Nephron (organoid): ENCODE measurements around the gene TCEAL4.

ENCODE experiments used
- H3K27ac Mint-ChIP-seq, 3 experiments: 2 replicates each; pipeline ENCODE4 v1.8.0; 2020; ENCODE audit warnings: mixed read lengths in 3 of 3, mild to moderate bottlenecking in 2 of 3, moderate library complexity in 1 of 3
- H3K27me3 Mint-ChIP-seq: 2 replicates; pipeline ENCODE4 v1.8.0; 2021; ENCODE audit warnings: low read depth, mild to moderate bottlenecking, moderate library complexity, mixed read lengths
- H3K36me3 Mint-ChIP-seq: 2 replicates; pipeline ENCODE4 v1.8.0; 2020; ENCODE audit warnings: low read depth, mixed read lengths
- H3K4me1 Mint-ChIP-seq: 2 replicates; pipeline ENCODE4 v1.8.0; 2020; ENCODE audit warnings: mixed read lengths
- H3K4me3 Mint-ChIP-seq, 3 experiments: 2 replicates each; pipeline ENCODE4 v1.8.0; 2020; ENCODE audit warnings: mild to moderate bottlenecking in 3 of 3, mixed read lengths in 3 of 3, moderate library complexity in 2 of 3
- H3K9me3 Mint-ChIP-seq: 2 replicates; pipeline ENCODE4 v1.8.0; 2020; ENCODE audit warnings: mixed read lengths
- CTCF ChIP-seq, 3 experiments: fragments of 200-600 bp; sonication (generic); IDR thresholded peaks; one replicate each; pipeline ENCODE4 v1.5.0; 2021; ENCODE audit warnings: antibody characterized with exemption in 3 of 3; ENCODE audit not compliant: unreplicated experiment in 3 of 3

TCEAL4 gene

GRCh38 chrX:103554687-103555424 lies 30.5 kb upstream of the TCEAL4 start:
- Mint-ChIP-seq H3K27ac (peak overlapping the region; percentile 71 to 83 (median 82)), H3K27me3 (peaks cover 3% of the 10 kb centered on the region), H3K9me3 (peaks cover 3% of the 10 kb centered on the region), H3K4me1 (peaks cover 5% of the 10 kb centered on the region), H3K36me3 (no peaks in the 10 kb centered on the region), H3K4me3 (peak overlapping the region; percentile 87 to 95 (median 93))
- TF ChIP-seq CTCF (IDR thresholded peaks at IDR 0.05; ENCODE audit: unreplicated experiment in 3 of 3), result no peak

GRCh38 chrX:103556963-103557612 lies 28.2 kb upstream of the TCEAL4 start:
- no peaks in the 10 kb centered on the region for H3K36me3 Mint-ChIP-seq
- H3K9me3 Mint-ChIP-seq, result no peaks in the 10 kb centered on the region
- no peak for TF ChIP-seq CTCF (IDR thresholded peaks at IDR 0.05; ENCODE audit: unreplicated experiment in 3 of 3)
- H3K4me3 Mint-ChIP-seq, result no peak overlapping the region
- H3K27ac Mint-ChIP-seq, result no peak overlapping the region
- peaks cover 8% of the 10 kb centered on the region for H3K27me3 Mint-ChIP-seq
- H3K4me1 Mint-ChIP-seq, result peaks cover 5% of the 10 kb centered on the region

GRCh38 chrX:103560256-103560655 lies 25.1 kb upstream of the TCEAL4 start:
- Mint-ChIP-seq H3K4me1 (no peaks in the 10 kb centered on the region), H3K36me3 (no peaks in the 10 kb centered on the region), H3K27ac (no peak overlapping the region), H3K27me3 (peaks cover 5% of the 10 kb centered on the region), H3K9me3 (no peaks in the 10 kb centered on the region), H3K4me3 (no peak overlapping the region)
- TF ChIP-seq CTCF (IDR thresholded peaks at IDR 0.05; ENCODE audit: unreplicated experiment in 3 of 3), result no peak

GRCh38 chrX:103562801-103563200 lies 22.5 kb upstream of the TCEAL4 start:
- Mint-ChIP-seq H3K4me3 (no peak overlapping the region), H3K4me1 (no peaks in the 10 kb centered on the region), H3K27ac (no peak overlapping the region), H3K36me3 (no peaks in the 10 kb centered on the region), H3K9me3 (no peaks in the 10 kb centered on the region), H3K27me3 (peaks cover 5% of the 10 kb centered on the region)
- no peak for TF ChIP-seq CTCF (IDR thresholded peaks at IDR 0.05; ENCODE audit: unreplicated experiment in 3 of 3)

- no peaks in the 10 kb centered on the region for H3K36me3 Mint-ChIP-seq
- TF ChIP-seq CTCF (IDR thresholded peaks at IDR 0.05; ENCODE audit: unreplicated experiment in 3 of 3), result no peak
- no peak overlapping the region for H3K27ac Mint-ChIP-seq
- H3K9me3 Mint-ChIP-seq, result no peaks in the 10 kb centered on the region
- no peaks in the 10 kb centered on the region for H3K4me1 Mint-ChIP-seq
- H3K4me3 Mint-ChIP-seq, result no peak overlapping the region
- peaks cover 5% of the 10 kb centered on the region for H3K27me3 Mint-ChIP-seq
Measured at GRCh38 chrX:103565197-103565596, 20.1 kb upstream of the TCEAL4 start.

- Mint-ChIP-seq H3K27ac (no peak overlapping the region), H3K36me3 (no peaks in the 10 kb centered on the region), H3K27me3 (no peaks in the 10 kb centered on the region), H3K9me3 (no peaks in the 10 kb centered on the region), H3K4me1 (no peaks in the 10 kb centered on the region), H3K4me3 (no peak overlapping the region)
- no peak for TF ChIP-seq CTCF (IDR thresholded peaks at IDR 0.05; ENCODE audit: unreplicated experiment in 3 of 3)
Measured at GRCh38 chrX:103565752-103566151, 19.6 kb upstream of the TCEAL4 start.
